Endodermal cell (in vitro differentiated cells): ENCODE data around the gene RCSD1. TPM values are rescaled to one million over a fixed set of nuclear protein-coding genes. Genes with fewer than 3 reads are reported as not detected.

ENCODE experiments used
- DNase-seq: peaks from one replicate; pipeline ENCODE4 v3.0.0-alpha.2; 2017
- H3K27ac ChIP-seq: 2 replicates; pipeline ENCODE4 v1.5.1; 2013; ENCODE audit warnings: mild to moderate bottlenecking, low read depth, low read length, moderate library complexity
- H3K27me3 ChIP-seq: 2 replicates; pipeline ENCODE4 v1.6.1; 2013; ENCODE audit warnings: mild to moderate bottlenecking, low read length, moderate library complexity; ENCODE audit not compliant: insufficient read depth, control insufficient read depth, poor library complexity, severe bottlenecking
- H3K36me3 ChIP-seq: 2 replicates; pipeline ENCODE4 v1.7.0; 2013; ENCODE audit warnings: mild to moderate bottlenecking, low read length, moderate library complexity; ENCODE audit not compliant: control insufficient read depth, insufficient read depth
- H3K4me1 ChIP-seq: one replicate; pipeline ENCODE4 v1.7.0; 2013; ENCODE audit warnings: low read length; ENCODE audit not compliant: control insufficient read depth, insufficient read depth
- H3K4me3 ChIP-seq: 2 replicates; pipeline ENCODE4 v1.5.1; 2013; ENCODE audit warnings: mild to moderate bottlenecking, low read length, moderate library complexity
- H3K9ac ChIP-seq: 2 replicates; pipeline ENCODE4 v1.6.1; 2013; ENCODE audit warnings: mild to moderate bottlenecking, low read length, moderate library complexity; ENCODE audit not compliant: poor library complexity, severe bottlenecking; ENCODE audit errors: extremely low read depth
- H3K9me3 ChIP-seq: 2 replicates; pipeline ENCODE4 v1.6.1; 2013; ENCODE audit warnings: mild to moderate bottlenecking, low read length, moderate library complexity; ENCODE audit not compliant: control insufficient read depth
- H3K27ac Mint-ChIP-seq: 2 replicates; pipeline ENCODE4 v1.8.0; 2020; ENCODE audit warnings: mixed read lengths
- H3K27me3 Mint-ChIP-seq: 2 replicates; pipeline ENCODE4 v1.8.0; 2021; ENCODE audit warnings: mild to moderate bottlenecking, mixed read lengths; ENCODE audit not compliant: insufficient read depth
- H3K36me3 Mint-ChIP-seq: 2 replicates; pipeline ENCODE4 v1.8.0; 2020; ENCODE audit warnings: low read depth, mixed read lengths
- H3K4me1 Mint-ChIP-seq: 2 replicates; pipeline ENCODE4 v1.8.0; 2020; ENCODE audit warnings: mixed read lengths
- H3K4me3 Mint-ChIP-seq: 2 replicates; pipeline ENCODE4 v1.8.0; 2020; ENCODE audit warnings: mild to moderate bottlenecking, moderate library complexity, mixed read lengths
- H3K9me3 Mint-ChIP-seq: 2 replicates; pipeline ENCODE4 v1.8.0; 2020; ENCODE audit warnings: mild to moderate bottlenecking, mixed read lengths
- WGBS, 2 experiments: methylation state at CpG; one replicate each; pipeline versions ENCODE4 v1.1.5 to v1.1.7; 2013; ENCODE audit warnings: missing lambda C conversion rate in 2 of 2, mixed read lengths in 1 of 2; ENCODE audit not compliant: insufficient coverage in 1 of 2, insufficient read length in 1 of 2; 5-methylcytosine and 5-hydroxymethylcytosine counted together
- total RNA-seq, 2 donors: library from RNA; stranded (reverse); fragmentation: NEBNext Ultra II Directional in 1 of 2; extraction: Animal tissue kit (Norgen Biotek cat#: 25700) in 1 of 2; gene quantifications; 2 replicates in 1 of 2; 3 replicates in 1 of 2; pipeline ENCODE4 v1.2.1, GENCODE V29; 2021
- TF ChIP-seq, protein P1 (sequence below): fragments of 200-600 bp; sonication (generic); conservative IDR thresholded peaks from 2 replicates; pipeline ENCODE4 v1.5.0; 2021; ENCODE audit warnings: antibody characterized with exemption, mild to moderate bottlenecking

RCSD1 gene
- total RNA-seq, 2 donors from 2014 or later = 0.11 to 0.29 TPM

DNA sequence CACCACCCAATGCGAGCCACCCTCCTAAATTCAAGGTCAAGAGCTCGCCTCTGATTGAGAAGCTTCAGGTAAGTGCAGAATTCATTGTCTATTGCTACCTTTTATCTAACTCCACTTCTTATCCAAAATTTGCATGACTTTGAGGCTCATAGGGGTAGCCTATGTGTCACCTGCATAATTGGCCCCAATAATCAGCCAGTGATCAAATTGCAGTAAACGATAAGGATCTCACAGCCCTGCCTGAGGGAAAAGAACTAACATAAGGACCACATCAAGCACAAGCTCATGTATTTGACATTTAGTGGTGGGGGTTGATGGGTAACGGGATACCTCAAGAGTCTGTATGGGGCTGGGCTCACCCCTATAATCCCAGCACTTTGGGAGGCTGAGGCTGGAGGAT, 60.0 kb downstream of the RCSD1 start:
- WGBS, 2 experiments = 92 to 100% methylated on average over 1 to 4 of the region's 4 CpGs
- H3K27ac Mint-ChIP-seq = no peak overlapping the region

DNA sequence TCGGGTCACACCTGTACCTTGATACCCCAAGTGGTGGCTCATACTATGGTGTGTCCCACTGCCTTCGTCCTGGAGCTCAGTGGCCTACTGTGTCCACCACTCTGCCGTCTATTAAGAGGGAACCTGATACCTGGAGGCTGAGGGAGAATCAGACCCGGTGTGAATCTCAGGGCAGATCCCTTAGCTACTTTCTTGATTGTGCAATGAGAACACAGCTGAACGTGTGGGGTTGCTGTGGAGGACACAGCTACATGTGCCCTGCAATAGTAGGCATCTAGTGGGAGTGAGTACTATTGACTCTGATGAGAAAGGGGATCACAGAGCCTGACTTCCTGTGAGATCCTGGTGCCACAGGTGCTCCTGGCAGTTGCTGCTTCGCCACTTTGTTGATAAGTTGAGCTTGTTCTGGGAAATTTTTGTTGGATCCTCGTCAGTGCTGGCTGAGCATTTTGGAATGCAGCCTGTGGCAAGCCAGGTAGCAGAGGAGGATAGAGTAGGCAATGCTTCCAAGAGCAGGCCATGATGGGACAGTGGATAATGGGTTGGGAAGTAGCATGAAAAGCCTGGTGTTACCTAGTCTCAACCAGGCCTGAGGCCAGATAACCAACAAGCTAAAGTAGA, 63.5 kb downstream of the RCSD1 start:
- no peak overlapping the region for H3K4me3 ChIP-seq
- H3K27ac ChIP-seq = no peak overlapping the region
- DNase-seq = no peak
- no peaks in the 10 kb centered on the region for H3K9me3 ChIP-seq
- no peaks in the 10 kb centered on the region for H3K4me1 ChIP-seq
- 92 to 96% methylated on average over 5 to 7 of the region's 7 CpGs for WGBS, 2 experiments
- Mint-ChIP-seq H3K27ac (no peak overlapping the region), H3K4me3 (no peak overlapping the region), H3K36me3 (no peaks in the 10 kb centered on the region), H3K27me3 (peaks cover 5% of the 10 kb centered on the region), H3K4me1 (peaks cover 8% of the 10 kb centered on the region), H3K9me3 (no peaks in the 10 kb centered on the region)
- no peak overlapping the region for H3K9ac ChIP-seq
- TF ChIP-seq, protein P1, sequence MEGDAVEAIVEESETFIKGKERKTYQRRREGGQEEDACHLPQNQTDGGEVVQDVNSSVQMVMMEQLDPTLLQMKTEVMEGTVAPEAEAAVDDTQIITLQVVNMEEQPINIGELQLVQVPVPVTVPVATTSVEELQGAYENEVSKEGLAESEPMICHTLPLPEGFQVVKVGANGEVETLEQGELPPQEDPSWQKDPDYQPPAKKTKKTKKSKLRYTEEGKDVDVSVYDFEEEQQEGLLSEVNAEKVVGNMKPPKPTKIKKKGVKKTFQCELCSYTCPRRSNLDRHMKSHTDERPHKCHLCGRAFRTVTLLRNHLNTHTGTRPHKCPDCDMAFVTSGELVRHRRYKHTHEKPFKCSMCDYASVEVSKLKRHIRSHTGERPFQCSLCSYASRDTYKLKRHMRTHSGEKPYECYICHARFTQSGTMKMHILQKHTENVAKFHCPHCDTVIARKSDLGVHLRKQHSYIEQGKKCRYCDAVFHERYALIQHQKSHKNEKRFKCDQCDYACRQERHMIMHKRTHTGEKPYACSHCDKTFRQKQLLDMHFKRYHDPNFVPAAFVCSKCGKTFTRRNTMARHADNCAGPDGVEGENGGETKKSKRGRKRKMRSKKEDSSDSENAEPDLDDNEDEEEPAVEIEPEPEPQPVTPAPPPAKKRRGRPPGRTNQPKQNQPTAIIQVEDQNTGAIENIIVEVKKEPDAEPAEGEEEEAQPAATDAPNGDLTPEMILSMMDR = no peak
- no peaks in the 10 kb centered on the region for H3K27me3 ChIP-seq
- H3K36me3 ChIP-seq = no peaks in the 10 kb centered on the region

More for the DNA sequence above, 60.0 kb downstream of the RCSD1 start:
- H3K27me3 ChIP-seq = no peaks in the 10 kb centered on the region
- H3K27me3 Mint-ChIP-seq = peaks cover 5% of the 10 kb centered on the region
- H3K4me1 ChIP-seq = no peaks in the 10 kb centered on the region
- TF ChIP-seq, protein P1 = no peak
- no peaks in the 10 kb centered on the region for H3K9me3 Mint-ChIP-seq
- H3K36me3 ChIP-seq = no peaks in the 10 kb centered on the region
- no peak overlapping the region for H3K9ac ChIP-seq
- no peaks in the 10 kb centered on the region for H3K36me3 Mint-ChIP-seq
- peaks cover 11% of the 10 kb centered on the region for H3K4me1 Mint-ChIP-seq
- DNase-seq = no peak
- H3K4me3 ChIP-seq = no peak overlapping the region
- no peak overlapping the region for H3K27ac ChIP-seq
- no peak overlapping the region for H3K4me3 Mint-ChIP-seq
- H3K9me3 ChIP-seq = no peaks in the 10 kb centered on the region

DNA sequence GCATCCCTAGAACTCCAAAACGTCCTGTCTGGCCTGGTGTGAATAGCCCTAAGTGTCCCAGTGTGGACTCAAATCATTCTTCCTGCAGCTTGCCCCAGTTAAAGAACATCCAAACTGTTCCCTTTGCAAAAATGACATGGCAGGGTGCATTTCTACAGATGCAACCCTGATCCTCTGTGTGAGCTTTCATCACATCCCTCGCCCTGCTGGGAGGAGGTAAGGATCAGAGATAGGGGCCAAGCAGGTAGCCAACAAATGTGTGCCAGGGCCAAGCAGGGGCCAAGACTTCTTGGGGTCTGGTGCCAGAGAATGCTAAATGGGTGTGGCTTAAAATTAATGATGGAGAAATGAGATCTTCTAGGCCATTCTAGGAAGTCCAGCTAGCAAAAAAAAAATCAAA, 64.7 kb downstream of the RCSD1 start:
- Mint-ChIP-seq H3K36me3 (no peaks in the 10 kb centered on the region), H3K4me3 (no peak overlapping the region), H3K27ac (no peak overlapping the region), H3K4me1 (peaks cover 8% of the 10 kb centered on the region), H3K9me3 (no peaks in the 10 kb centered on the region), H3K27me3 (peaks cover 5% of the 10 kb centered on the region)
- Histone ChIP-seq H3K27ac (no peak overlapping the region), H3K9ac (no peak overlapping the region), H3K9me3 (no peaks in the 10 kb centered on the region), H3K27me3 (no peaks in the 10 kb centered on the region), H3K36me3 (no peaks in the 10 kb centered on the region), H3K4me3 (no peak overlapping the region), H3K4me1 (no peaks in the 10 kb centered on the region)
- TF ChIP-seq, protein P1 = no peak
- DNase-seq = no peak
- 73 to 86% methylated on average over 2 of the region's 2 CpGs for WGBS, 2 experiments
